HG03045 (cell line): ENCODE data around the gene KIAA2012.
A peak's percentile ranks its signal among the peaks of the same experiment; 100 is the strongest.

Experiments used
- ATAC-seq: cut with Tn5 transposase; IDR thresholded peaks from one replicate; pipeline ENCODE4 v1.9.1; 2021; ENCODE audit warnings: mild to moderate bottlenecking, moderate library complexity; ENCODE audit not compliant: unreplicated experiment

The KIAA2012 gene

DNA sequence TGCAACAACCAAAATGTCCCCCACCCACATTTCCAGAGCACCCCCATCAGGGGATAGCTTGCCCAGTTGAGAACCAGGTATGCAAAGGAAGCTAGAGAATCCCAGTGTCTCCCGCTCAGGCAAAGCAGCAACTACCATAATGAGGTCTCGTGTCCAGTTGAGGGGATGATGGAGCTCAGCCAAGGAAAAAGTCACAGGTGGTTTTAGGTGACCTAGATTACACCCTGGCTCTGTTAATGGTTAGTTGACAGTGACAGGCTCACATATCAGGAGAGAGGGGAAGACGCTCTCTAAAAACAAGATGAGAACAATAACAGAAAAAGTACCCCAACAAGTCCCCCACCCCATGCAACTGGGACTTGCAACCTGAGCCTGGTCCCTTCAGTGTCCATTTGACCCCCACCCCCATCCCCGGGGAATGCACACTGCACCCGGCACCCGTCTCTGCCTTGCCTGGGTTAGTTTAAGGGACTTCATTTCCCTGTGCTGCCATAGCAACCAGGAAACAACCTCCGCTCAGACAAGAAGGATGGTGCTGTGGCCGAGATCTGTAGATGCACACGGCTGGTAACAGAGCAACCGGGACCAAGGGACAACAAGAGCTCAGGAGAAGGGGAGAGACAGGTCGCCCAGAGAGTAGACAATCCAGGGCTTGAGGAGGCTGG lies at the start of gene KIAA2012:
Gene KIAA2012 (plus strand): TSS at position 519 of the 665 bp plus-strand sequence. CDS start 373 bp downstream, outside the sequence.
- no peak for ATAC-seq

DNA sequence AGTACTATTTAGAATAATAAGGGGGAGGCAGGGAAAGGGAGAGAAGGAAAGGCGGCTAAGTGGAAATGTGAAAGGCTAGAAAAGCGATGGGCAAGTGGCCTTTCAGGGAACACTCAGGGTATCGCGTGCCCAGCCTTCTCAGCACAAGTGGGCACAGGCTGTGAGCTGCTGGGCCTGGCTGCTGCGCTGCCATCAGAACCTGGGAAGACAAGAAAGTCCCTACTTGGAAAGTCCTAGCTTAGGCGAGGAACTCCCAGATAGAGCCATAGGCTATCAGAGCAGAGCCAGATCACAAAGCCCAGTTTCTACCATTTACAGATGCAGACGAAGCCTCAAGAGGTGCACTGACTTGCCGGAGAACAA lies 49.2 kb upstream of the KIAA2012 start:
- no peak for ATAC-seq

DNA sequence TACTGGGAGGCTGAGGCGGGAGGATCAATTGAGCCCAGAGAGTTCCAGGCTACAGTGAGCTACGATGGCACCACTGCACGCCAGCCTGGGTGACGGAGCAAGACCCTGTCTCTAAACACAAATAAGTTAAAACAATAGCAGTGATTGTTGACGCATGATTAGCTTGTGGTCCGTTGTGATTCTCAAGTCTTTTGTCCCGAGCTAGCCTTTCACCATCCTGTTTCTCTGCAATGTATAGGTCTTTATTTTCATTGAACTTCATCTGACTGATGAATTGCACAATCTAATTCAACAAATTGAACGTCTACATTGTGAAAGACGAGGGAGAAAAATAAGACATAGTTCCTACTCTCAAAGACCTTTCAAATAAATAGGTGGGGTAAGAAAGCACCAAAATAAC lies 48.2 kb upstream of the KIAA2012 start:
- ATAC-seq, result no peak

DNA sequence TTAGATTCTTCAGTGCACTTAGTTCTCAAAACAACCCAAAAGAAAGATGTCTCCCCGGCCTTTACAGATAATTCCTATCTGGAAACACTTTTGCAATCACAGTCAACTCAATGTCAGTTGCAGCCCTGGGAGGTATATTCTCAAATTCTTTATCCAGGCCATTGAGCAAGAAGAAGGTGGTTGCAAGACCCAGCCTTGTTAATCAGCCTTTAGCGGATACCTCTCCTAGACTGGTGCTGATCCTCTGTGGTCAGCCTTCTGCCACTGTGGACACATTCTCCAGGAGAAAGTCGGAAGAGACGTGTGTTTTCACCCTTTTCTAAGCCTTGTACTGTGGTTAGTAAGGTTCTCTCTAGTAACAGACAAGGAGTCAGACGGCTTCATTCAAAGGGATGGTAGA lies 47.2 kb upstream of the KIAA2012 start:
- ATAC-seq, result no peak

DNA sequence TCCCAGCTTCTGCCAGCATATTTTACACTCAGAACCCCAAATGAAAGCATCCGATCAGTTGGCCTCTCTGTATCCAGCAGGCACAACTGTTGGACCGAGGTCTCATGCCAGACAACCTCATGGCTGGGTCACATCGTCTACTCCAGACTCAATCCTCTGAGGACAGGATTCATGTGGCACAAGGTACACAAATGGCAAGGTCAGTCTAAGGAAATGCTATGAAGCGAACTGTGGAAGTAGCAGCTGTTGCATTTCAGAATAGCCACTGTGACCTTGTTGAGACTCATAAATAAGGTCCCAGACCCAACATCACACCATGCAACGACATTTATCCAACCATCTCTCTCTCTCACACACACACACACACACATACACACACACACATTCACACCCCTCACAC lies 46.5 kb upstream of the KIAA2012 start:
- ATAC-seq, result no peak

DNA sequence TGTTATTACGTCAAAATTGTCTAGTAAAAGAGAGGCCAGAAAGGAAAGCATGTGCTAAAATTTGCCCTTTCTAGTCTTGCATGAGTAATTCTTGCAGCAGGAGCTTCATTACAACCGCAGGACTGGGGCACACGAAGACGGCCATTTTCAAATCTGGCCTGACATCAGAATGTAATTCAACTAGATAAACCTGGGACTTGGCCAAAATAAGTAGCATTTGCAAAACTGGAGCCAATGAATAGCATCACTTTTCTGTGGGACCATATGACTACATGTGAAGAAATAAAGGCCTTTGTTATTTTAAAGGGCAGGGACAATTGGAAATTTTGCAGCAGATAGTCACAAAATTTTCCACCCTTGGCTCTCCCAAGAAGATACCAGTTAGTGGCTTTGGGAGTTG lies 42.4 kb upstream of the KIAA2012 start:
- no peak for ATAC-seq

DNA sequence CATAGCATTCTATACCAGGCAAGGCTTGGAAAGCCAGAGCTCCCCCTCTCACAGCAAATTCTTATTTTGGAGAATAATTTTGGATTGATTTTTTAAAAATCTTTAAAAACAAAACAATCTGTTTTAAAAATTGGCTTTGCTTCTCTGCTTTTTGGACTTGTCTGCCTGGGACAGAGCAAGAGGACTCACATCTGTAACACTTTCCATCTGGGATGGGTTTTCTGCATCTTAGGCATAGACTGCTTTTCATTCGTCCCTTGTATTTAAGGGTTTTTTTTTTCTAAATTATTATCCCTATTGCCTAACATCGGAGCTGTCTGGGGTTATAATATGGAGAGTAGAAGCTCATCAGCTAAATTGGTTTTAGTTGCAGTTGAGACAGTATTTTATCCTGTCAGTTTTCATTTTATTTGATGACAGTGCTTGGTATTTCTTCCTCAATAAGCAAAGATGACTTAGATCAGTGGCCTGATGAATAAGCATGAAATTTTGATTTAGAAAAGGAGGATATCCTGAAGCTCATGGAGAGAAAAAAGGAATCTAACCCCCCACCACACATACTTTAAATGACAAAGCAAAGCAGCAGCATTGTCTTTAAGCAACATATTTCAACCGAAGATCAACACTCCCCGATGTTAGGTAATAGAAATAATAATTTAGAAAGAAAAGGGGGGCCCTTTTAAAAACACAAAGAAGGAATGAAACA lies 41.7 kb upstream of the KIAA2012 start:
- no peak for ATAC-seq

DNA sequence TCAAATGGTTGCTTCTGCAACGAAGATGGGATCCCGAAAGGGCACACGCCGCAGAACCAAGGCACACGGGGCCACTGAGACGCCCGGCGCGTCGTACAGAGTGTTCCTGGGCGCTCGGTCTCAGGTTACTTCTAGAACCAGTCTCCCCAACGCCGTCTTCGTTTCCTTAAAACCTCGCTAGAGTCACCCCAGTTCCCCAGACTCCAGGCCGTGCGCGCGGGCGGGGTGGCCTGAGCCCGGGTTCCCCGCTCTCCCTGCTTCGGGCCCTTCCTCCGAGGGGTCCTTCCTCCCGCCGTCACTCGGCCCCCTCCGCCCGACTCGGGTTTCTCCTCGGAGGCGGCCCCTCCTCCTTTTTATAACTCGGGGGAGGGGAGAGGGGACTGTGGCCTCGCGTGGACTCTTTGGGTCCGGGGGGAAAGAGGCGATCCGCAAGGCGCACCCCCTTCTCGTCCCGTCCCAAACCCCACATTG lies 40.2 kb upstream of the KIAA2012 start:
- ATAC-seq, result peak; percentile 5

DNA sequence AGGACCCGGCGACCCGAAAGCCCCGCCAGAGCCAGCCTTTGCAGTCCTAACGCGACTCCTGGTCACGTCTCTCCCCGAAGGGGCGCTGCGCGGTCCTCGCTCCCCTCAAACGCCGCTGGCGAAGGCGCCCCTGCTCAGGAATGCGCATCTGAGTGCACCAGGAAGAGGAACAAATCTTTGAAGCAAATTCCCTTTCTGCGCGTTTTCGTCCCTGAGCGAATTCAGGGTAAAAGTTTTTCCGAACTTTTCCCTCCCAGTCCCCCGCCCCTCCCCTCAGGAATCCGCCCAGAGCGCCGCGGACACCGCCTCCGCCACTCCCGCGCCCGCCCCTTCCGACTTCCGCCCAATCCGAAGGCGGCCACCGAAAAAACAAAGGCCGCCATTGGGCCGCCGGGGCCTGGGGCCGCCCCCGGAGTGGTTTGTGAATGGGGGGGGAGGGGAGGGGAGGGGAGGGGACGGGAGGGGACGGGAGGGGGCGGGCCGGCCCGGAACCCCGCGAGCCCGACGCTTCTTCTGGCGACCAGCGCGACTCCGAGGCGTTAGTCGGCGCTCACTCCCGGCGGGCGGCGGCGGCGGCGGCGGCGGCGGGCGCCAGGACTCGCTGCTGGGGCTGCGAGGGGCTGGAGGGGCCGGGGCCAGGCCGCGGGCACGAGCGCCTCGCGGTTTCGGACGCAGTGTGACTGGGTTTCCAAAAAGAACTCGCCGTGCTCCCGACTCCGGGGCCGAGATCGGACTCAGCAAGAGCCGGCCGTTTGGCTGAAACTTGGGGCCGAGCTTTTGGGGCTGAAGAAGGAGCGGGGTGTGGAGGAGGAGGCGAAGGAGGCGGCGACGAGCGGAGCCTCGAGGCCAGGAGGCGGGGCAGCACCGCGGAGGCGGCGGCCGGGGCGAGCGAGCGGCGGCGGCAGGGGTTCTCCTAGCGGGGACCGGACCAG lies 39.5 kb upstream of the KIAA2012 start, which contains the start of gene FZD7:
Gene FZD7 (plus strand): TSS at position 539 of the 932 bp plus-strand sequence. CDS start 793 bp downstream, outside the sequence.
- peak; percentile 84 for ATAC-seq

DNA sequence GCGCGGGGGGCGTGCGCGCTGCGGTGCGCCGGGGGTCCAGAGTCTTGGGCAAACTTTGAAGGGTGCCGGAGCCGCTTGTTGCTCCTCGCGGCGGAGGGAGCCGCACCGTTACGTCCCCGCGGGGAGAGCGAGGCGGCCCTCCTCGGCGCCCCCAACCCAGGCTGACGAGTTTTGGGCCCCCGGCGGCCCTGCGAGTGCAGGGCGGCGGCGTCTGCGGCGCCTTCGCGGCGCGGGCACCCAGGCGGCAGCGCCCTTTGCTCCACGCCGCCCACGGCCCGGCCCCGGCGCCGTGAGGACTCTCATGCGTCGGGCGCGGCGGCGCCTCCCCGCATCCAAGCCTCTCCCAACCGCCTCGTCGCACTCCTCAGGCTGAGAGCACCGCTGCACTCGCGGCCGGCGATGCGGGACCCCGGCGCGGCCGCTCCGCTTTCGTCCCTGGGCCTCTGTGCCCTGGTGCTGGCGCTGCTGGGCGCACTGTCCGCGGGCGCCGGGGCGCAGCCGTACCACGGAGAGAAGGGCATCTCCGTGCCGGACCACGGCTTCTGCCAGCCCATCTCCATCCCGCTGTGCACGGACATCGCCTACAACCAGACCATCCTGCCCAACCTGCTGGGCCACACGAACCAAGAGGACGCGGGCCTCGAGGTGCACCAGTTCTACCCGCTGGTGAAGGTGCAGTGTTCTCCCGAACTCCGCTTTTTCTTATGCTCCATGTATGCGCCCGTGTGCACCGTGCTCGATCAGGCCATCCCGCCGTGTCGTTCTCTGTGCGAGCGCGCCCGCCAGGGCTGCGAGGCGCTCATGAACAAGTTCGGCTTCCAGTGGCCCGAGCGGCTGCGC lies 38.6 kb upstream of the KIAA2012 start:
- ATAC-seq, result peak; percentile 20

DNA sequence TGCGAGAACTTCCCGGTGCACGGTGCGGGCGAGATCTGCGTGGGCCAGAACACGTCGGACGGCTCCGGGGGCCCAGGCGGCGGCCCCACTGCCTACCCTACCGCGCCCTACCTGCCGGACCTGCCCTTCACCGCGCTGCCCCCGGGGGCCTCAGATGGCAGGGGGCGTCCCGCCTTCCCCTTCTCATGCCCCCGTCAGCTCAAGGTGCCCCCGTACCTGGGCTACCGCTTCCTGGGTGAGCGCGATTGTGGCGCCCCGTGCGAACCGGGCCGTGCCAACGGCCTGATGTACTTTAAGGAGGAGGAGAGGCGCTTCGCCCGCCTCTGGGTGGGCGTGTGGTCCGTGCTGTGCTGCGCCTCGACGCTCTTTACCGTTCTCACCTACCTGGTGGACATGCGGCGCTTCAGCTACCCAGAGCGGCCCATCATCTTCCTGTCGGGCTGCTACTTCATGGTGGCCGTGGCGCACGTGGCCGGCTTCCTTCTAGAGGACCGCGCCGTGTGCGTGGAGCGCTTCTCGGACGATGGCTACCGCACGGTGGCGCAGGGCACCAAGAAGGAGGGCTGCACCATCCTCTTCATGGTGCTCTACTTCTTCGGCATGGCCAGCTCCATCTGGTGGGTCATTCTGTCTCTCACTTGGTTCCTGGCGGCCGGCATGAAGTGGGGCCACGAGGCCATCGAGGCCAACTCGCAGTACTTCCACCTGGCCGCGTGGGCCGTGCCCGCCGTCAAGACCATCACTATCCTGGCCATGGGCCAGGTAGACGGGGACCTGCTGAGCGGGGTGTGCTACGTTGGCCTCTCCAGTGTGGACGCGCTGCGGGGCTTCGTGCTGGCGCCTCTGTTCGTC lies 37.7 kb upstream of the KIAA2012 start:
- ATAC-seq, result no peak

DNA sequence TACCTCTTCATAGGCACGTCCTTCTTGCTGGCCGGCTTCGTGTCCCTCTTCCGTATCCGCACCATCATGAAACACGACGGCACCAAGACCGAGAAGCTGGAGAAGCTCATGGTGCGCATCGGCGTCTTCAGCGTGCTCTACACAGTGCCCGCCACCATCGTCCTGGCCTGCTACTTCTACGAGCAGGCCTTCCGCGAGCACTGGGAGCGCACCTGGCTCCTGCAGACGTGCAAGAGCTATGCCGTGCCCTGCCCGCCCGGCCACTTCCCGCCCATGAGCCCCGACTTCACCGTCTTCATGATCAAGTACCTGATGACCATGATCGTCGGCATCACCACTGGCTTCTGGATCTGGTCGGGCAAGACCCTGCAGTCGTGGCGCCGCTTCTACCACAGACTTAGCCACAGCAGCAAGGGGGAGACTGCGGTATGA lies 37.1 kb upstream of the KIAA2012 start:
- ATAC-seq, result no peak

DNA sequence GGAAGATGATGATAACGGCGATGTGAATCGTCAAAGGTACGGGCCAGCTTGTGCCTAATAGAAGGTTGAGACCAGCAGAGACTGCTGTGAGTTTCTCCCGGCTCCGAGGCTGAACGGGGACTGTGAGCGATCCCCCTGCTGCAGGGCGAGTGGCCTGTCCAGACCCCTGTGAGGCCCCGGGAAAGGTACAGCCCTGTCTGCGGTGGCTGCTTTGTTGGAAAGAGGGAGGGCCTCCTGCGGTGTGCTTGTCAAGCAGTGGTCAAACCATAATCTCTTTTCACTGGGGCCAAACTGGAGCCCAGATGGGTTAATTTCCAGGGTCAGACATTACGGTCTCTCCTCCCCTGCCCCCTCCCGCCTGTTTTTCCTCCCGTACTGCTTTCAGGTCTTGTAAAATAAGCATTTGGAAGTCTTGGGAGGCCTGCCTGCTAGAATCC lies 36.4 kb upstream of the KIAA2012 start:
- no peak for ATAC-seq

DNA sequence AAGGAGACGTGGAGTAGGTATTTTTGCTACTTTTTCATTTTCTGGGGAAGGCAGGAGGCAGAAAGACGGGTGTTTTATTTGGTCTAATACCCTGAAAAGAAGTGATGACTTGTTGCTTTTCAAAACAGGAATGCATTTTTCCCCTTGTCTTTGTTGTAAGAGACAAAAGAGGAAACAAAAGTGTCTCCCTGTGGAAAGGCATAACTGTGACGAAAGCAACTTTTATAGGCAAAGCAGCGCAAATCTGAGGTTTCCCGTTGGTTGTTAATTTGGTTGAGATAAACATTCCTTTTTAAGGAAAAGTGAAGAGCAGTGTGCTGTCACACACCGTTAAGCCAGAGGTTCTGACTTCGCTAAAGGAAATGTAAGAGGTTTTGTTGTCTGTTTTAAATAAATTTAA lies 36.0 kb upstream of the KIAA2012 start:
- no peak for ATAC-seq

DNA sequence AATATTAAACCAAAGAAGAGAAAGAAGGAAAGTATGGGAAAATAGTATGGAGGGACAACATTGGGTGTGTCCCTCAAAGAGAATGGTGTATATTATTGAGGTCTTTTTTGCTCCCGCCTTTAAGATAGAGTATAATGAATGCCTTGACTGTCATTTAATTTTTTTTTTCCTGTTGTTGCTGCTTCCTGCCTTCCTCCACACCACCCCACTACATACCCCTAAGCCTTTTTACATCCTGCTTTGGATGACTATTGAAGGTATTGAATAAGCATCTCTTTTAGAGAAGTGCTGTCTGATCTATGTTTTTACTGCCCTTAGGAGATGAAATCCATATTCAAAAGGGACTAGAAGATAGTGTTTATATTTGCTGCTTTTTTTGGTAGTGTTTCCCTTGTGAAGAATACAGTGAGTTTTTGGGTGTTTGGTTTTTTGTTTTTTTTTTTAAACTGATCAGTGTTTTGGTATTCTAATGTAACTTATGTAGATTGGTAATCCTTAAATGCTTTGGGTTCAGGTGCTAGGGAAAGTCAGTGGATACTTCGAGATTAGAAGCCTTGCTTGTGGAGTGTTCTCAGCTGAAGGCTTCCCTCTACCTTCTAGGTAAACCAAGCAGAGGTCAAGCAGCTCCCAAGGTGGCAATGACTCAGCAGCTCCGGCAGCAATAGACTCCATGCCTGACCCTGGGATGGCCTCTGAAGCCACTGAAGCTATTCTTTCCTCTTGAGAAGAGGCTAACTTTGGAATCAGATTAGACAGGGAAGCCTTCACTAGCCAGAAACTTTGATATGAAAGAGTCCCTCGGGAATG lies 34.4 kb upstream of the KIAA2012 start:
- ATAC-seq, result no peak

DNA sequence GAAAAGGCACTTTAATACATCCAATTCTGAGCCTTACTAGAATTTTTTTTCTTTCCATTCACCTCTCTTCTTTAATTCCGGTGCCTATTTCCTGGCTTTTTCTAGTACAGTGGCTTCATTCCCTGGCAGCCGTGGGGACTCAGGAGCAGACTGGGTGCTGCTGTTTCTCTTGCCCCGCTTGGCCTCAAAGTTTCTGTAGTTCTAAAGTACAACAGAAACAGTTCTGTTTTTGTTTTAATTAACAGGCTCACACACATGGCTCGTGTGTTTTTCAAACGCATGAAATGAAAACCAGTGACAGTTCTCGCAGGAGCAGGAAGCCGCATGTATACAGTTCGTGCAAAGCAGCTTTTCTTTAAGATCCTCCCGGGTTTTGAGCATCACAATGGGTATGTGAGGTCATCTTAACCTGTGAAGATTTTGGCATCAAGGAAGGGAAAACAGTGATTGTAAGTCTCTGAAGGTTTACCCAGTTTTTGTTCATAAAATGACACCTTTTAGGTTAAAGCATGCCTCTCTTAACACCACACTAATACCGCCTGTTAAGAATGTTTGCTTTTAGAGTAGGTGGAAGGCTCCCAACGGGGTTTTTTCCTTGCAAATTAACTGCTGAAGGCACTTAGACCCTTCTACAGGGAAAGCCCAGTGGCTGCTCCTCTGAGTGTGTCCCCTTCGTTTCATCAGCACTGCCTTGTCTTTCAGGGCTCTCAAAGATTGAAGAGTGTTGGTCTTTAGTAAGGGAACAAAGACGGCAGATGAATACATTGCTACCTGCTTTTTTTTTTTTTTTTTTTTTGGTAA lies 33.6 kb upstream of the KIAA2012 start:
- ATAC-seq, result no peak

DNA sequence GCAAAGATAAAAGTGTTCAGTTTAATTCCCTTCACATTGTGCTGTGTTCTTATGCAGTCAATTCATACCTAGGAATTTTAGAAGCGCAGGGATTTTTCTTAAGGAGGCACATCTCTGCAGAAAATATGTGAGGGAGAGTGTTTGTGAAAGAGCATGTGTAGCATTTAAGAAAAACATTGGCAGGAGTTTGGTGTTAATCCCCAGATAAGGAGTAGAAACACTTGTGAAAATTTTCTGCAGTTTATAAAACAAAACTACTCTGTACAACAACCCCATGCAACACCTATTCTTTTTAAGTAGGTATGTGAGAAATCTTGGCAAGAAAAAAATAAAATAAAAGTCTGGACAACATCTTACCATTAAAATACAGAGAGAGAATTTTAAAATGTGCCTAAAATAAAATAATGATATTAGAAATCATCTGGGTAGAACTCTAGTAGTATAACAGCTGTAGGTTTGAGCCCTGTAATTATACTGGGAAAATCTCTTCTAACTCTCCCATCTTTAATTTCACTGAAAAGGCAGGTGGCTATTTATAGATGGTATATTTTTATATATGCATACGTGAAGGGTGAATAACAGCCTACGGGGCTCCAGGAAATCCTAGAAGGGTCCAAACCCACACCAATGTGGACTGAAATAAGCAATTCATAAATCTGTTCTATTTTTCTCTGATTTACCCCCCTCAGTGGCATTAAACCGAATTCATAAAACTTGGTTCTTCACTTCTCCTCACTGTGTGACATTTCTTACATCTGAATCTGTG lies 32.8 kb upstream of the KIAA2012 start:
- ATAC-seq, result no peak
